Purkinje cell (primary cell): ENCODE data around the gene CHURC1. TPM values are rescaled to one million over a fixed set of nuclear protein-coding genes. Genes with fewer than 3 reads are reported as not detected.

Experiments used
- polyA plus RNA-seq: library from polyadenylated mRNA; unstranded; fragments of >200 nt; fragmentation: Nextera tagmentation; gene quantifications from 2 replicates; pipeline ENCODE4 v1.2.1, GENCODE V29; 2014

CHURC1 gene
- 309 and 360 TPM in 2 replicates for polyA plus RNA-seq

GRCh38 chr14:64914237-64915028 lies at the start of gene CHURC1:
Gene CHURC1 (plus strand): TSS chr14:64914455. CDS start chr14:64914496, 41 bp downstream.

GRCh38 chr14:64879635-64880220 lies 34.5 kb upstream of the CHURC1 start, which contains the start of gene SPTB:
Gene SPTB (minus strand): TSS chr14:64879907. CDS start chr14:64823094, 56,813 bp downstream.

DNA sequence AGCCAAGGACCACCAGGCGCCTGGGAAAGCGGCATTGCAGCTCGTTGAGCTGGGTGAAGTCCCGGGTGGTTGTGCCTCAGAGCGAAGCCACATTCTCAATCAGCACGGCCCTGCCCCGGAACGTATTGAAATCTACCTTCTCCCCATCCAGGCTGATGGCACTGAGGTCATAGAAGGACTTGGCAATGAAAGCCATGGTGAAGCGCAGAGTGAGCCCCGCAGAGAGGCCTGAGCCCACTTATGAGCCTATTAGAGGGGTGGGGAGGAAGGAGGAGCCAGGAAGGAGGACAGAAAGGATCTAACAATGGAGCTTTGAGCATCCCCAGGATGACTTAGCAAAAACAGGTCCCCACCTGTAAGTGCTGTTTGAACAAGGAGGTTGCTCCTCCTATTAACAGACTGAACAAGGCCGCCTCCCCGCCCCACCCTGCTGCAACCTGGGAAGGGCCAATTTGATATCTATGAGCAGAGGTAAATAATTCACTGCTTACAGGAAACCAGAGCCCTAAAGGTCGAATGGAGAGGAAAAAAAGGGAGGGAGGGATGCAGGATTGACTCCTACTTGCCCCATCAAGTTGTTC lies 28.4 kb downstream of the CHURC1 start, which contains the start of gene GPX2:
GPX2 (minus strand) TSS at position 215 of the 581 bp plus-strand sequence; CDS start at position 196, 19 bp downstream.

GRCh38 chr14:64971943-64972791 lies 57.9 kb downstream of the CHURC1 start, which contains the start of gene RAB15:
Gene RAB15 (minus strand): TSS chr14:64972336. CDS start chr14:64972076, 260 bp downstream.

Other genes starting within 250 kb of the CHURC1 start
- 0.78 and 1.6 TPM in 2 replicates for gene PLEKHG3, start 210.0 kb upstream of the CHURC1 start, polyA plus RNA-seq
- 0.50 and 1.0 TPM in 2 replicates for gene SPTB, start 34.5 kb upstream of the CHURC1 start, polyA plus RNA-seq
- gene GPX2, start 28.3 kb downstream of the CHURC1 start, polyA plus RNA-seq: 5.0 TPM in 1 of 2 replicates, not detected in the other
- 4.3 and 13.8 TPM in 2 replicates for gene RAB15, start 57.9 kb downstream of the CHURC1 start, polyA plus RNA-seq
- gene FNTB, start 72.4 kb downstream of the CHURC1 start, polyA plus RNA-seq: 19.4 and 19.6 TPM in 2 replicates
- gene MAX, start 188.1 kb downstream of the CHURC1 start, polyA plus RNA-seq: 11.4 and 20.4 TPM in 2 replicates